Measurements from ENCODE around the gene UBE2G1. TPM values are rescaled to one million over a fixed set of nuclear protein-coding genes. Genes with fewer than 3 reads are reported as not detected.
"Not testable (repeated sequence)": the region's sequence is repeated elsewhere in the genome, so short reads cannot be mapped to it uniquely, and the experiment has no call there.

UBE2G1 gene
- total RNA-seq, 4 donors from 2014 or later = 26.4 to 54.1 (median 35.7) TPM

GRCh38 chr17:4369557-4370230 lies 3.2 kb upstream of the UBE2G1 start:
- no peak overlapping the region for H3K27ac ChIP-seq
- DNase-seq = peak in 1 of 3 donors; percentile 36
- TF ChIP-seq POLR2A (IDR thresholded peaks at IDR 0.05) = no peak
- no peak for TF ChIP-seq CTCF (IDR thresholded peaks at IDR 0.05)
- H3K9me3 ChIP-seq = no peaks in the 10 kb centered on the region
- no peaks in the 10 kb centered on the region for H3K27me3 ChIP-seq
- H3K4me3 ChIP-seq = no peak overlapping the region
- H3K4me1 ChIP-seq = peaks cover 0 to 1% (median under 1%) of the 10 kb centered on the region in 4 donors
- no peaks in the 10 kb centered on the region for H3K36me3 ChIP-seq

- H3K9me3 ChIP-seq = no peaks in the 10 kb centered on the region
- no peaks in the 10 kb centered on the region for H3K27me3 ChIP-seq
- no peak overlapping the region for H3K27ac ChIP-seq
- DNase-seq = no peak
- no peaks in the 10 kb centered on the region for H3K36me3 ChIP-seq
- TF ChIP-seq POLR2A (IDR thresholded peaks at IDR 0.05) = no peak
- no peak for TF ChIP-seq CTCF (IDR thresholded peaks at IDR 0.05)
- H3K4me3 ChIP-seq = no peak overlapping the region
- peaks cover 0 to 6% (median 3%) of the 10 kb centered on the region in 4 donors for H3K4me1 ChIP-seq
Observed at GRCh38 chr17:4368341-4368740, 1.9 kb upstream of the UBE2G1 start.

GRCh38 chr17:4367177-4367576 lies 702 bp upstream of the UBE2G1 start:
- not testable (repeated sequence) for H3K4me1 ChIP-seq, H3K9me3 ChIP-seq, H3K27me3 ChIP-seq, DNase-seq, H3K36me3 ChIP-seq
- Histone ChIP-seq H3K27ac (peak overlapping the region; percentile 93 to 99 (median 98)), H3K4me3 (peak overlapping the region in 3 of 4 donors; percentile 90 to 100 (median 98))

GRCh38 chr17:4365628-4366326 lies 698 bp downstream of the UBE2G1 start:
- H3K4me3 ChIP-seq = peak overlapping the region; percentile 77 to 100 (median 94)
- TF ChIP-seq POLR2A (IDR thresholded peaks at IDR 0.05) (no peak), CTCF (IDR thresholded peaks at IDR 0.05) (no peak)
- peaks cover 0 to 6% (median 3%) of the 10 kb centered on the region in 4 donors for H3K4me1 ChIP-seq
- no peaks in the 10 kb centered on the region for H3K27me3 ChIP-seq
- H3K27ac ChIP-seq = peak overlapping the region; percentile 93 to 99 (median 98)
- H3K9me3 ChIP-seq = no peaks in the 10 kb centered on the region
- DNase-seq = peak in 2 of 3 donors; percentile 51 to 63
- H3K36me3 ChIP-seq = no peaks in the 10 kb centered on the region

GRCh38 chr17:4365103-4365627 lies 1.3 kb downstream of the UBE2G1 start:
- Histone ChIP-seq H3K4me1 (peaks cover 0 to 6% (median 3%) of the 10 kb centered on the region in 4 donors), H3K9me3 (no peaks in the 10 kb centered on the region)
- peak; percentile 90 to 96 (median 91) for DNase-seq

More at GRCh38 chr17:4365103-4365627, 1.3 kb downstream of the UBE2G1 start:
- Histone ChIP-seq H3K27me3 (no peaks in the 10 kb centered on the region), H3K4me3 (peak overlapping the region; percentile 77 to 100 (median 94)), H3K27ac (peak overlapping the region; percentile 93 to 99 (median 98)), H3K36me3 (no peaks in the 10 kb centered on the region)
- TF ChIP-seq CTCF (IDR thresholded peaks at IDR 0.05) (no peak), POLR2A (IDR thresholded peaks at IDR 0.05) (peak; percentile 60 to 61)

Measured in Peyer's patch (tissue), 4 donors.